ENCODE data around the gene VSTM2A. TPM values are rescaled to one million over a fixed set of nuclear protein-coding genes. Genes with fewer than 3 reads are reported as not detected.
"Not testable (repeated sequence)": the region's sequence is repeated elsewhere in the genome, so short reads cannot be mapped to it uniquely, and the experiment has no call there.

The VSTM2A gene, protein sequence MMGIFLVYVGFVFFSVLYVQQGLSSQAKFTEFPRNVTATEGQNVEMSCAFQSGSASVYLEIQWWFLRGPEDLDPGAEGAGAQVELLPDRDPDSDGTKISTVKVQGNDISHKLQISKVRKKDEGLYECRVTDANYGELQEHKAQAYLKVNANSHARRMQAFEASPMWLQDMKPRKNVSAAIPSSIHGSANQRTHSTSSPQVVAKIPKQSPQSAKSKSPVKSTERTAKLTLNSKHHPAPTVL
- total RNA-seq (not detected), polyA plus RNA-seq (not detected)

DNA sequence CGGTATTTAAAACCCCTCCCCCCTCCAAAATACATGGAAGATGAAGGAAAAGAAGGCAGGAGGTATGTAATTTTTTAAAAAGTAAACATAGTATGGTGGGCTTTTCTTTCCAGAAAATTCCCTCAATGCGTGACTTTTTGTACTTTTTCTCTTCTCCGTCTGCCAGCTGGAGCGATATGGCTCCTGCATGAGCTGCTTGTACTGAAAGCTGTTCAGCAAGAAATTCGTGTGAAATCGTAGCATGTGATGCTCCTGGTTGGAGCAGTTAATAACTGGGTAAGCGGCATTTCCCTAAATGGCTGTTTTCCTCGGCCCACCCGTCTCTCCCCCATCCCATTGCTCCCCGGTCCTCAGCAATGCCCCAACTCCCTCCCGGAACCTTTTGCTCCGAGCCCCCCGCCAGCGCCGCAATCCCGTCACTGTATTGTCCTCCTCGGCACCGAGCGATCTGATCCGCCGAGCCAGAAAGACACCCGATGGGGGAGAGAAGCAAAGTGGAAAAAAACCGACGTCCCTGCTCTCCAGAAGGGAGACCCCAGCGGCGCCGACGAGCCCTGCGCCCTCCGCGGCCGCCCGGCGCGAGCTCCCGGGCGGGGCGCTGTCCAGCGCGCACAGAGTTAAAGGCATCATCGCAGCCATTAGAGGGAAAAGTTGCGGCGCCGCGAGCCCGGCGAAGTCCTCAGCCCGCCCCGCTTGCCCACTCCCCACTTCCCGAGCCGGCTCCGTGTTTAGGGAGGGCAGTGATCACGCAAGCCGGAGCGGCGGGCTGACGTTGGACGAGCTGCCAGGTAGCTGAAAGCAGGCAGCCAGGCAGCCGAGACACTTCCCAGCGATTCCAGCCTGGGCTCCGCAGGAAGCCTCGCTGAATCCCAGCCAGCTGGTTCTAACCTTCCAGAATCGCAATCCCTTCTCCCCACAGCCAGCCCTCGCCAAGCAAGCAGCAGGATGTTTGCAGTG lies at the start of gene VSTM2A:
VSTM2A (plus strand) TSS at position 707 of the 957 bp plus-strand sequence. CDS start 356 bp downstream, outside the sequence.
- 3% methylated on average over 64 of the region's 64 CpGs for WGBS
- Histone ChIP-seq H3K27ac (ENCODE audit: low read depth in 1 of 2, low read length in 2 of 2) (no peak within 1 kb of the TSS), H3K36me3 (ENCODE audit: control insufficient read depth in 4 of 4, insufficient read depth in 3 of 4, low read depth in 1 of 4, low read length in 3 of 4) (no peaks in the 10 kb centered on the region), H3K4me1 (ENCODE audit: control insufficient read depth in 4 of 4, insufficient read depth in 4 of 4, low read length in 3 of 4) (peaks cover 0 to 9% (median 5%) of the 10 kb centered on the region in 4 donors), H3K9ac (ENCODE audit: low read depth in 1 of 2, low read length in 2 of 2) (no peak within 1 kb of the TSS), H3K9me3 (ENCODE audit: control insufficient read depth in 4 of 4, low read length in 3 of 4) (no peaks in the 10 kb centered on the region), H3K27me3 (ENCODE audit: control insufficient read depth in 4 of 4, insufficient read depth in 4 of 4, low read length in 3 of 4) (peaks cover 6 to 22% (median 14%) of the 10 kb centered on the region in 4 donors), H3K4me3 (ENCODE audit: low read depth in 1 of 3, low read length in 3 of 3) (peak within 1 kb of the TSS in 1 of 3 donors; percentile 4)
- no peak for DNase-seq (ENCODE audit: low spot score)
- TF ChIP-seq HNF4A (conservative IDR thresholded peaks at IDR 0.05) (no peak), TAF1 (conservative IDR thresholded peaks at IDR 0.05) (no peak), SP1 (IDR thresholded peaks at IDR 0.05) (no peak), JUND (IDR thresholded peaks at IDR 0.05) (no peak), EGR1 (IDR thresholded peaks at IDR 0.05; ENCODE audit: low read depth in 2 of 2) (no peak), HNF4G (IDR thresholded peaks at IDR 0.05) (no peak), YY1 (IDR thresholded peaks at IDR 0.05) (no peak), RXRA (IDR thresholded peaks at IDR 0.05) (no peak), FOXA2 (IDR thresholded peaks at IDR 0.05) (no peak)
- TF ChIP-seq, protein P1, sequence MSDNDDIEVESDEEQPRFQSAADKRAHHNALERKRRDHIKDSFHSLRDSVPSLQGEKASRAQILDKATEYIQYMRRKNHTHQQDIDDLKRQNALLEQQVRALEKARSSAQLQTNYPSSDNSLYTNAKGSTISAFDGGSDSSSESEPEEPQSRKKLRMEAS (IDR thresholded peaks at IDR 0.05): no peak
- TF ChIP-seq, protein P2, sequence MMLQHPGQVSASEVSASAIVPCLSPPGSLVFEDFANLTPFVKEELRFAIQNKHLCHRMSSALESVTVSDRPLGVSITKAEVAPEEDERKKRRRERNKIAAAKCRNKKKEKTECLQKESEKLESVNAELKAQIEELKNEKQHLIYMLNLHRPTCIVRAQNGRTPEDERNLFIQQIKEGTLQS (IDR thresholded peaks at IDR 0.05): no peak
- TF ChIP-seq, protein P3, sequence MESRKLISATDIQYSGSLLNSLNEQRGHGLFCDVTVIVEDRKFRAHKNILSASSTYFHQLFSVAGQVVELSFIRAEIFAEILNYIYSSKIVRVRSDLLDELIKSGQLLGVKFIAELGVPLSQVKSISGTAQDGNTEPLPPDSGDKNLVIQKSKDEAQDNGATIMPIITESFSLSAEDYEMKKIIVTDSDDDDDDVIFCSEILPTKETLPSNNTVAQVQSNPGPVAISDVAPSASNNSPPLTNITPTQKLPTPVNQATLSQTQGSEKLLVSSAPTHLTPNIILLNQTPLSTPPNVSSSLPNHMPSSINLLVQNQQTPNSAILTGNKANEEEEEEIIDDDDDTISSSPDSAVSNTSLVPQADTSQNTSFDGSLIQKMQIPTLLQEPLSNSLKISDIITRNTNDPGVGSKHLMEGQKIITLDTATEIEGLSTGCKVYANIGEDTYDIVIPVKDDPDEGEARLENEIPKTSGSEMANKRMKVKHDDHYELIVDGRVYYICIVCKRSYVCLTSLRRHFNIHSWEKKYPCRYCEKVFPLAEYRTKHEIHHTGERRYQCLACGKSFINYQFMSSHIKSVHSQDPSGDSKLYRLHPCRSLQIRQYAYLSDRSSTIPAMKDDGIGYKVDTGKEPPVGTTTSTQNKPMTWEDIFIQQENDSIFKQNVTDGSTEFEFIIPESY (IDR thresholded peaks at IDR 0.05): no peak

DNA sequence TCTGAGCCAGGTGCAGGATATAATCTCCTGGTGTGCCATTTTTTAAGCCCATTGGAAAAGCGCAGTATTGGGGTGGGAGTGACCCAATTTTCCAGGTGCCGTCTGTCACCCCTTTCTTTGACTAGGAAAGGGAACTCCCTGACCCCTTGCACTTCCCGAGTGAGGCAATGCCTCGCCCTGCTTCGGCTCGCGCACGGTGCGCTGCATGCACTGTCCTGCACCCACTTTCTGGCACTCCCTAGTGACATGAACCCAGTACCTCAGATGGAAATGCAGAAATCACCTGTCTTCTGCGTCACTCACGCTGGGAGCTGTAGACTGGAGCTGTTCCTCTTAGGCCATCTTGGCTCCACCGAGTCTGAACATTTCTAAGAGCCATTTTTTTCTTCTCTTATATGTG lies 37.6 kb upstream of the VSTM2A start:
- 85% methylated on average over 12 of the region's 12 CpGs for WGBS
- not testable (repeated sequence) for H3K9ac ChIP-seq (ENCODE audit: low read depth in 1 of 2, low read length in 2 of 2); H3K9me3 ChIP-seq (ENCODE audit: control insufficient read depth in 4 of 4, low read length in 3 of 4); H3K27me3 ChIP-seq (ENCODE audit: control insufficient read depth in 4 of 4, insufficient read depth in 4 of 4, low read length in 3 of 4); H3K4me3 ChIP-seq (ENCODE audit: low read depth in 1 of 3, low read length in 3 of 3); H3K36me3 ChIP-seq (ENCODE audit: control insufficient read depth in 4 of 4, insufficient read depth in 3 of 4, low read depth in 1 of 4, low read length in 3 of 4); H3K4me1 ChIP-seq (ENCODE audit: control insufficient read depth in 4 of 4, insufficient read depth in 4 of 4, low read length in 3 of 4); H3K27ac ChIP-seq (ENCODE audit: low read depth in 1 of 2, low read length in 2 of 2); DNase-seq (ENCODE audit: low spot score)

DNA sequence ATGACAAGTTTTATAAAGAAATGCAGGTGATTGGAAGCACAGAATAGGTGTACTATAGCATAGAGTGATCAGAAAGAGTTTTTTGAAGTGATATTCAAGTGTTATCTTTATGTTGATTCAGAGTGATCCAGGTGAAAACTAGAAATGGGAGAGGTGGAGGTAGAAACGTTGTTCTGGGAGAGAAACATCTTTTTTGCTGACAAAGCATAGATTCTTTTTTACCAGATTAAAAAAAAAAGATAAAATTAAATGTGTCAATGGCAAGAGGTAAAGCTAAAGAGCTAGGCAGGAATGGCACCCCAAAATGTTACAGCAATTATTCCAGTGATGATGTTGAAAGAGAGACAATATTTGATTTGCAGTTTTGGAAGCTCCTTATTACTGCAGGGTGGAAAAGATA lies 12.6 kb upstream of the VSTM2A start:
- H3K27me3 ChIP-seq (ENCODE audit: control insufficient read depth in 4 of 4, insufficient read depth in 4 of 4, low read length in 3 of 4): no peaks in the 10 kb centered on the region
- H3K4me3 ChIP-seq (ENCODE audit: low read depth in 1 of 3, low read length in 3 of 3): no peak overlapping the region
- no peak overlapping the region for H3K27ac ChIP-seq (ENCODE audit: low read depth in 1 of 2, low read length in 2 of 2)
- H3K9me3 ChIP-seq (ENCODE audit: control insufficient read depth in 4 of 4, low read length in 3 of 4): peaks cover 0 to 3% (median 0%) of the 10 kb centered on the region in 4 donors
- TF ChIP-seq JUND (IDR thresholded peaks at IDR 0.05) (no peak), RXRA (IDR thresholded peaks at IDR 0.05) (no peak), FOXA2 (IDR thresholded peaks at IDR 0.05) (no peak)
- TF ChIP-seq, protein P4, sequence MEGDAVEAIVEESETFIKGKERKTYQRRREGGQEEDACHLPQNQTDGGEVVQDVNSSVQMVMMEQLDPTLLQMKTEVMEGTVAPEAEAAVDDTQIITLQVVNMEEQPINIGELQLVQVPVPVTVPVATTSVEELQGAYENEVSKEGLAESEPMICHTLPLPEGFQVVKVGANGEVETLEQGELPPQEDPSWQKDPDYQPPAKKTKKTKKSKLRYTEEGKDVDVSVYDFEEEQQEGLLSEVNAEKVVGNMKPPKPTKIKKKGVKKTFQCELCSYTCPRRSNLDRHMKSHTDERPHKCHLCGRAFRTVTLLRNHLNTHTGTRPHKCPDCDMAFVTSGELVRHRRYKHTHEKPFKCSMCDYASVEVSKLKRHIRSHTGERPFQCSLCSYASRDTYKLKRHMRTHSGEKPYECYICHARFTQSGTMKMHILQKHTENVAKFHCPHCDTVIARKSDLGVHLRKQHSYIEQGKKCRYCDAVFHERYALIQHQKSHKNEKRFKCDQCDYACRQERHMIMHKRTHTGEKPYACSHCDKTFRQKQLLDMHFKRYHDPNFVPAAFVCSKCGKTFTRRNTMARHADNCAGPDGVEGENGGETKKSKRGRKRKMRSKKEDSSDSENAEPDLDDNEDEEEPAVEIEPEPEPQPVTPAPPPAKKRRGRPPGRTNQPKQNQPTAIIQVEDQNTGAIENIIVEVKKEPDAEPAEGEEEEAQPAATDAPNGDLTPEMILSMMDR (IDR thresholded peaks at IDR 0.05; ENCODE audit: low read depth, low read length, missing input control): no peak
- WGBS: 28% methylated on average over 1 of the region's 1 CpG
- no peaks in the 10 kb centered on the region for H3K36me3 ChIP-seq (ENCODE audit: control insufficient read depth in 4 of 4, insufficient read depth in 3 of 4, low read depth in 1 of 4, low read length in 3 of 4)
- DNase-seq (ENCODE audit: low spot score): no peak
- no peaks in the 10 kb centered on the region for H3K4me1 ChIP-seq (ENCODE audit: control insufficient read depth in 4 of 4, insufficient read depth in 4 of 4, low read length in 3 of 4)
- H3K9ac ChIP-seq (ENCODE audit: low read depth in 1 of 2, low read length in 2 of 2): no peak overlapping the region

Measured in liver (tissue), 9 donors.